ENCODE measurements around the gene TRAK1. TPM values are rescaled to one million over a fixed set of nuclear protein-coding genes. Genes with fewer than 3 reads are reported as not detected.

The TRAK1 gene
- total RNA-seq, 4 donors from 2014 or later: 14.3 to 37.5 (median 21.4) TPM

- DNase-seq: no peak
- H3K27me3 ChIP-seq: no peaks in the 10 kb centered on the region
- H3K27ac ChIP-seq: no peak overlapping the region
- H3K9me3 ChIP-seq: no peaks in the 10 kb centered on the region
- H3K4me1 ChIP-seq: no peaks in the 10 kb centered on the region
- intact Hi-C loops (cut with DNase I; ENCODE audit: low total_unique reads): no loop called here
- H3K36me3 ChIP-seq: no peaks in the 10 kb centered on the region
- no peak overlapping the region for H3K4me3 ChIP-seq
- no peak for TF ChIP-seq CTCF (IDR thresholded peaks at IDR 0.05)
- no peak for TF ChIP-seq POLR2A (IDR thresholded peaks at IDR 0.05)
These were observed 42.5 kb downstream of the TRAK1 start for GRCh38 chr3:42133500-42134298.

DNA sequence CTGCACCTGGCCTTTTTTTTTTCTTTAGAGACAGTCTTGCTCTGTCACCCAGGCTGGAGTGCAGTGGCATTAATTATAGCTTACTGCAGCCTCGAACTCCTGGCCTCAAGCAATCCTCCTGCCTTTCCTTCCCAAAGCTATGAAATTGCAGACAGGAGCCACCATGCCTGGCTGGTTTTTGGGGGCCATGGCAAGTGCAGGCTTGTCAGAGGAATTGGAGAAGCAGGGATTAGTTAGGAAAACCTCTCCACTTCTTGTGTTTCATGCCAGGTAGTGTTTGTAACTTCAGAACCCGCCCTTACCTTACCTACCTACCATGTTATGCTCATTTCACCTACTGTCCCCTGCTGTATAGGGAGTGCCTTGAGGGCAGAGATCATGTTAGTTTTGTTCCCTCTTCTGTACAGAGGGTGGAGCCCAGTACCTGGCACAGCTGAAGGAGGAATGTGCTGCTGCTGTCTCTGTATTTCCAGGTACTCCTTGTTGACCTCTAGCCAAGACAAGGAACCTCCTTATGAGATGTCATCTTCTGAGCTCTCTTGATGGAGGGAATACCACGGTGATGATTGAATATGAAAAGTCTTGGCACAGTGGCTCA is 43.8 kb downstream of the TRAK1 start:
- H3K4me1 ChIP-seq: no peaks in the 10 kb centered on the region
- no peak overlapping the region for H3K4me3 ChIP-seq
- intact Hi-C loops (cut with DNase I; ENCODE audit: low total_unique reads): no loop called here
- H3K27me3 ChIP-seq: no peaks in the 10 kb centered on the region
- TF ChIP-seq CTCF (IDR thresholded peaks at IDR 0.05): no peak
- TF ChIP-seq POLR2A (IDR thresholded peaks at IDR 0.05): no peak
- H3K36me3 ChIP-seq: no peaks in the 10 kb centered on the region
- DNase-seq: no peak
- no peaks in the 10 kb centered on the region for H3K9me3 ChIP-seq
- no peak overlapping the region for H3K27ac ChIP-seq

DNA sequence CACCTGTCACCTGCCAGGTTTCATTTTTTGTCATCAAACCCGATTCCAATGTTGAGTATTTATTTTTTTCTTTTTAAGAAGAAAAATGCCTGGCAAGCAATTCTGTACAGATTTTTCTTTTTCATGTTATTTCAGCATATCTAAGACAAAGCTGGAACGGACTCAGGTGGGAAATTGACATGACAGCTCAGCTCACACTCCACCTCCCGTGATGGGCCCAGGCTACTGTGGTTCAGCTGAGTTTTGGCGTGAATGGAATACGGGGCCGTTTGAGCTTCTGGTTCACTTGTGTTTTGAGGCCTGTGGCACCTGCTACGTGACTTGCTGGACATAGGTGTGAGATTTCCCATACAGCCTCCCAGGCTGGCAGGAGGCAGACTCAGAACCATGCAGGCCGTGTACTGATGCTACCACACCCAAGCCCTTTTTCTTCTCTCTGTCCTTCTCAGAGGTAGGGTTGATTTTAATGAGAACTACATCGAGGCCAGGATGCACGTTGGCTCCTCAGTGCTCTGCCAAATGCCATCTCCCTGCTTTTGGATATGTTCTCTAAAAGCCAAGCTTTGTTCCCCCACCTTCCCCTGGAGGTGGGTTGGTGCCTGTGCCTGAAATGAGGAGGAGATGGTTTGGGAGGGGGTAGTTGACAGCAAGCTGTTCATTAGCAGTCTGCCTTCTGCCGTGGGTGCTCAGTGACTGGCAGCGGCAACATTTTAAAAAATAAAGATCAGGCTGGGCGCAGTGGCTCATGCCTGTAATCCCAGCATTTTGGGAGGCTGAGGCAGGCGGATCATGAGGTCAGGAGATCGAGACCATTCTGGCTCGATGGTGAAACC is 48.7 kb downstream of the TRAK1 start:
- Histone ChIP-seq H3K4me3 (no peak overlapping the region), H3K27ac (no peak overlapping the region), H3K4me1 (no peaks in the 10 kb centered on the region), H3K9me3 (no peaks in the 10 kb centered on the region), H3K36me3 (no peaks in the 10 kb centered on the region), H3K27me3 (no peaks in the 10 kb centered on the region)
- no peak for DNase-seq
- intact Hi-C loops (cut with DNase I; ENCODE audit: low total_unique reads): no loop called here
- no peak for TF ChIP-seq POLR2A (IDR thresholded peaks at IDR 0.05)
- no peak for TF ChIP-seq CTCF (IDR thresholded peaks at IDR 0.05)

DNA sequence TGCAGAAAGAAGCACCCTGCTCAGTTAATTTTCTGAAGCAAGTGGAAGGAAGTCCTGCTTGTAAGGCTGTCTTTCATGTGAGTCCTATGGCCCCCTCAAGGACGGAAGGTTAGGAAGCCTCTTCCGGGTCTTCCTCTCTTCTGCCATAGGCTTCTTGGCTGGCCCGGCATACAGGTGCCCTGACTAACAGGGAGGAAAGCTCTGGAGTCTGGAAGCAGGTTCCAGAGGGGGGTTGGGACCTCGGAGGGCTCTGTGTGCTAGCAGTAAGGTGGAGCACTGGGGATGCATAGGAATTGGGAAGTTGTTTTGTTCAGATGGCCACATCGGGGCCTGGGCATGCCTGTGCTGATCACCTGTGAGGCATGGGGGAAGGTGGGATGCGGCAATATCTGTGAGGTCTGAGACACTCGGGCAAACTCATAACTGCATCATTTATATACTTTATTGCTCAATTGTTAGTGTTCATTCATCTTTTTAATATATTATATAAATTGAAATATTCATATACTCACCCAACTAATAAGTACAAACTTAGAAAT is 49.6 kb downstream of the TRAK1 start:
- H3K36me3 ChIP-seq: no peaks in the 10 kb centered on the region
- no peak for DNase-seq
- no peaks in the 10 kb centered on the region for H3K9me3 ChIP-seq
- no peak overlapping the region for H3K27ac ChIP-seq
- no peaks in the 10 kb centered on the region for H3K4me1 ChIP-seq
- H3K4me3 ChIP-seq: no peak overlapping the region
- TF ChIP-seq POLR2A (IDR thresholded peaks at IDR 0.05) (no peak), CTCF (IDR thresholded peaks at IDR 0.05) (no peak)
- intact Hi-C loops (cut with DNase I; ENCODE audit: low total_unique reads): no loop called here
- no peaks in the 10 kb centered on the region for H3K27me3 ChIP-seq
